Parathyroid adenoma (tissue), 2 donors: ENCODE measurements around the gene PCF11.

Experiments
- H2AFZ ChIP-seq: fragments of 300-600 bp; sonication (generic); one replicate; pipeline ENCODE4 v1.7.0; 2017; ENCODE audit warnings: antibody characterized with exemption, mild to moderate bottlenecking
- H3K27ac ChIP-seq: fragments of 300-600 bp; sonication (generic); one replicate; pipeline ENCODE4 v1.7.0; 2017
- H3K27me3 ChIP-seq: fragments of 300-600 bp; sonication (generic); one replicate; pipeline ENCODE4 v1.7.0; 2017; ENCODE audit warnings: low read length; ENCODE audit not compliant: control insufficient read depth, insufficient read depth
- H3K36me3 ChIP-seq: fragments of 300-600 bp; sonication (generic); one replicate; pipeline ENCODE4 v1.7.0; 2017; ENCODE audit warnings: low read length; ENCODE audit not compliant: control insufficient read depth, insufficient read depth
- H3K4me1 ChIP-seq: fragments of 300-600 bp; sonication (generic); one replicate; pipeline ENCODE4 v1.7.0; 2017; ENCODE audit warnings: control low read depth
- H3K4me2 ChIP-seq: fragments of 300-600 bp; sonication (generic); one replicate; pipeline ENCODE4 v1.7.0; 2017; ENCODE audit warnings: low read length
- H3K4me3 ChIP-seq: fragments of 300-600 bp; sonication (generic); one replicate; pipeline ENCODE4 v1.7.0; 2017; ENCODE audit warnings: low read depth, low read length
- H3K79me2 ChIP-seq: fragments of 300-600 bp; sonication (generic); one replicate; pipeline ENCODE4 v1.7.0; 2017; ENCODE audit warnings: control low read depth
- H3K9ac ChIP-seq: fragments of 300-600 bp; sonication (generic); one replicate; pipeline ENCODE4 v1.7.0; 2017; ENCODE audit warnings: mild to moderate bottlenecking
- H3K9me3 ChIP-seq: fragments of 300-600 bp; sonication (generic); one replicate; pipeline ENCODE4 v1.7.0; 2017; ENCODE audit warnings: low read length; ENCODE audit not compliant: control insufficient read depth
- CTCF ChIP-seq: fragments of 300-600 bp; sonication (generic); IDR thresholded peaks from one replicate; pipeline ENCODE4 v1.7.0; 2017; ENCODE audit warnings: antibody characterized with exemption, mild to moderate bottlenecking
- donor health status: primary hyperparathyroidism.

The PCF11 gene

GRCh38 chr11:83156996-83157593, at the start of gene PCF11:
TSS of gene PCF11 (plus strand) at chr11:83157131. CDS start at chr11:83157440, 309 bp downstream.
- Histone ChIP-seq H2AFZ (peak within 1 kb of the TSS; percentile 91), H3K27ac (peak within 1 kb of the TSS; percentile 98), H3K27me3 (no peaks in the 10 kb centered on the region), H3K9me3 (no peaks in the 10 kb centered on the region), H3K4me3 (peak within 1 kb of the TSS; percentile 96), H3K36me3 (no peaks in the 10 kb centered on the region), H3K79me2 (peaks cover 11% of the 10 kb centered on the region), H3K9ac (peak within 1 kb of the TSS; percentile 98), H3K4me1 (peaks cover 6% of the 10 kb centered on the region), H3K4me2 (peak within 1 kb of the TSS; percentile 84)
- TF ChIP-seq CTCF = no peak

GRCh38 chr11:83112886-83113285, 44.0 kb upstream of the PCF11 start:
- Histone ChIP-seq H3K4me1 (no peaks in the 10 kb centered on the region), H3K36me3 (no peaks in the 10 kb centered on the region), H3K27ac (no peak overlapping the region)

GRCh38 chr11:83115026-83115425, 41.9 kb upstream of the PCF11 start:
- Histone ChIP-seq H3K36me3 (no peaks in the 10 kb centered on the region), H3K4me2 (no peak overlapping the region), H2AFZ (no peak overlapping the region), H3K27me3 (no peaks in the 10 kb centered on the region), H3K79me2 (no peaks in the 10 kb centered on the region), H3K9me3 (no peaks in the 10 kb centered on the region), H3K4me1 (no peaks in the 10 kb centered on the region), H3K4me3 (no peak overlapping the region), H3K9ac (no peak overlapping the region), H3K27ac (no peak overlapping the region)
- no peak for TF ChIP-seq CTCF

More at GRCh38 chr11:83112886-83113285, 44.0 kb upstream of the PCF11 start:
- Histone ChIP-seq H3K4me2 (no peak overlapping the region), H3K9me3 (no peaks in the 10 kb centered on the region), H3K27me3 (no peaks in the 10 kb centered on the region), H3K4me3 (no peak overlapping the region), H3K9ac (no peak overlapping the region), H3K79me2 (no peaks in the 10 kb centered on the region), H2AFZ (no peak overlapping the region)
- no peak for TF ChIP-seq CTCF

- Histone ChIP-seq H2AFZ (no peak overlapping the region), H3K27ac (no peak overlapping the region), H3K4me2 (no peak overlapping the region), H3K4me1 (no peaks in the 10 kb centered on the region), H3K79me2 (no peaks in the 10 kb centered on the region), H3K27me3 (no peaks in the 10 kb centered on the region), H3K9ac (no peak overlapping the region), H3K36me3 (no peaks in the 10 kb centered on the region), H3K4me3 (no peak overlapping the region), H3K9me3 (no peaks in the 10 kb centered on the region)
- TF ChIP-seq CTCF = no peak
Observed at GRCh38 chr11:83115551-83115950, 41.4 kb upstream of the PCF11 start.

GRCh38 chr11:83116015-83116641, 40.8 kb upstream of the PCF11 start:
- H3K27ac ChIP-seq = no peak overlapping the region
- H3K27me3 ChIP-seq = no peaks in the 10 kb centered on the region
- no peak overlapping the region for H3K4me2 ChIP-seq
- no peak overlapping the region for H2AFZ ChIP-seq
- TF ChIP-seq CTCF = no peak
- H3K4me3 ChIP-seq = no peak overlapping the region
- no peaks in the 10 kb centered on the region for H3K79me2 ChIP-seq
- no peaks in the 10 kb centered on the region for H3K36me3 ChIP-seq
- H3K9me3 ChIP-seq = no peaks in the 10 kb centered on the region
- H3K9ac ChIP-seq = no peak overlapping the region
- no peaks in the 10 kb centered on the region for H3K4me1 ChIP-seq
